Thyroid gland (tissue), 4 donors: ENCODE measurements around the gene CREBBP.

ENCODE experiments used
- CTCF ChIP-seq, 6 experiments: fragments of 200-600 bp in 3 of 6; fragments of 450-650 bp in 3 of 6; sonication (generic) in 3 of 6; IDR thresholded peaks; one replicate each; pipeline ENCODE4 v1.5.1; 2016 to 2019; ENCODE audit warnings: antibody characterized with exemption in 6 of 6, mild to moderate bottlenecking in 2 of 6, inconsistent platforms in 1 of 6, moderate library complexity in 1 of 6
- POLR2A ChIP-seq, 2 donors: fragments of 450-650 bp; IDR thresholded peaks; one replicate each; pipeline ENCODE4 v1.6.1; 2017; ENCODE audit warnings: antibody characterized with exemption in 2 of 2, mild to moderate bottlenecking in 2 of 2, moderate library complexity in 1 of 2

GRCh38 chr16:3812469-3813172 lies 67.9 kb downstream of the CREBBP start:
- TF ChIP-seq CTCF (IDR thresholded peaks at IDR 0.05) (no peak), POLR2A (IDR thresholded peaks at IDR 0.05) (no peak)
